Adrenal gland (tissue), 5 donors: ENCODE results near the gene ZNF19.

ENCODE experiments used
- POLR2A ChIP-seq, 2 donors: fragments of 450-650 bp; IDR thresholded peaks; one replicate each; pipeline ENCODE4 v1.6.1; 2017; ENCODE audit warnings: antibody characterized with exemption in 2 of 2, mild to moderate bottlenecking in 2 of 2, moderate library complexity in 1 of 2
- TF ChIP-seq, protein P1 (sequence below), 6 experiments: fragments of 450-650 bp in 4 of 6; fragments of 200-600 bp in 2 of 6; sonication (generic) in 1 of 6; IDR thresholded peaks; 1 replicate in 5 of 6; 2 replicates in 1 of 6; pipeline versions ENCODE4 v1.5.1 to v1.8.0; 2016 to 2021; ENCODE audit warnings: antibody characterized with exemption in 6 of 6, mild to moderate bottlenecking in 2 of 6, moderate library complexity in 1 of 6
- donor health status: DM: no; HTN: no; CAD: no.

DNA sequence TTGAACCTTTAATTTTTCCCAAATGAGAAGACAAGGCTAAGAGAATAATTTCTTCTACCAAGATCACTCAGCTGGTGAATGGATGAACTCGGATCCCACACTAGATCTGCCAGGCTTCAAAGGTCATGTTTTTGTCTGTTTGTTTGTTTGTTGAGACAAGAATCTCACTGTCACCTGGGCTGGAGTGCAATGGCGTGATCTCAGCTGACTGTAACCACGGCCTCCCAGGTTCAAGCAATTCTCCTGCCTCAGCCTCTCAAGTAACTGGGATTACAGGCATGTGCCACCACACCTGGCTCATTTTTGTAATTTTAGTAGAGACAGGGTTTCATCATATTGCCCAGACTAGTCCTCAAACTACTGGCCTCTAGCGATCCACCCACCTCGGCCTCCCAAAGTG is 6.6 kb downstream of the ZNF19 start:
- TF ChIP-seq, protein P1, sequence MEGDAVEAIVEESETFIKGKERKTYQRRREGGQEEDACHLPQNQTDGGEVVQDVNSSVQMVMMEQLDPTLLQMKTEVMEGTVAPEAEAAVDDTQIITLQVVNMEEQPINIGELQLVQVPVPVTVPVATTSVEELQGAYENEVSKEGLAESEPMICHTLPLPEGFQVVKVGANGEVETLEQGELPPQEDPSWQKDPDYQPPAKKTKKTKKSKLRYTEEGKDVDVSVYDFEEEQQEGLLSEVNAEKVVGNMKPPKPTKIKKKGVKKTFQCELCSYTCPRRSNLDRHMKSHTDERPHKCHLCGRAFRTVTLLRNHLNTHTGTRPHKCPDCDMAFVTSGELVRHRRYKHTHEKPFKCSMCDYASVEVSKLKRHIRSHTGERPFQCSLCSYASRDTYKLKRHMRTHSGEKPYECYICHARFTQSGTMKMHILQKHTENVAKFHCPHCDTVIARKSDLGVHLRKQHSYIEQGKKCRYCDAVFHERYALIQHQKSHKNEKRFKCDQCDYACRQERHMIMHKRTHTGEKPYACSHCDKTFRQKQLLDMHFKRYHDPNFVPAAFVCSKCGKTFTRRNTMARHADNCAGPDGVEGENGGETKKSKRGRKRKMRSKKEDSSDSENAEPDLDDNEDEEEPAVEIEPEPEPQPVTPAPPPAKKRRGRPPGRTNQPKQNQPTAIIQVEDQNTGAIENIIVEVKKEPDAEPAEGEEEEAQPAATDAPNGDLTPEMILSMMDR (IDR thresholded peaks at IDR 0.05), result no peak
- TF ChIP-seq POLR2A (IDR thresholded peaks at IDR 0.05), result no peak
